HepG2 (cell line): ENCODE results near the gene NMUR1. TPM values are rescaled to one million over a fixed set of nuclear protein-coding genes. Genes with fewer than 3 reads are reported as not detected.

Source experiments
- ATAC-seq: fragments of 200-7000 bp; cut with Tn5 transposase; 3 replicates; pipeline ENCODE4 v1.9.1; 2020; ENCODE audit warnings: mild to moderate bottlenecking, moderate library complexity
- BruUV-seq: library from RNA; stranded (reverse); fragments of 400-500 nt; replicated peaks from 2 replicates; lab custom pipeline; 2021; lab: Mats Ljungman, UMichigan
- CTCF ChIA-PET: fragments of 300-600 bp; formaldehyde crosslinking; extraction: SDS; loops from one replicate; lab custom pipeline; 2021; ENCODE audit warnings: low total read pairs, inconsistent platforms, low intra/inter-chr PET ratio; lab: Yijun Ruan, JAX
- POLR2A ChIA-PET: fragments of 350-600 bp; sonication (Branson Sonifier 250); formaldehyde crosslinking; loops from one replicate; lab custom pipeline; 2020; ENCODE audit warnings: antibody characterized with exemption, inconsistent platforms; lab: Yijun Ruan, JAX
- DNase-seq: peaks from one replicate; pipeline ENCODE4 v3.0.0-alpha.2; 2015; ENCODE audit warnings: low spot score
- FAIRE-seq: peaks from 3 replicates; lab custom pipeline; 2011; peaks lifted over from hg19 to GRCh38; lab: Jason Lieb, UNC
- H2AFZ ChIP-seq: one replicate; pipeline ENCODE4 v1.6.1; 2011; ENCODE audit warnings: low read length, inconsistent platforms
- H3K27ac ChIP-seq: fragments of 300-600 bp; 3 replicates; pipeline ENCODE4 v1.8.0; 2011; ENCODE audit warnings: mixed run types, mild to moderate bottlenecking, mixed read lengths, low read length, inconsistent platforms; ENCODE audit not compliant: insufficient read depth; ENCODE audit errors: extremely low read length
- H3K27me3 ChIP-seq, 2 experiments: fragments of 200-600 bp in 1 of 2; 2 replicates in 1 of 2; 3 replicates in 1 of 2; pipeline versions ENCODE4 v1.6.0 to v1.8.0; 2011; ENCODE audit warnings: low read length in 2 of 2, mild to moderate bottlenecking in 2 of 2, moderate library complexity in 2 of 2, inconsistent platforms in 1 of 2; ENCODE audit not compliant: insufficient read depth in 2 of 2, control insufficient read depth in 1 of 2
- H3K36me3 ChIP-seq, 2 experiments: fragments of 200-600 bp in 1 of 2; replicated peaks in 1 of 2; 2 replicates in 1 of 2; 3 replicates in 1 of 2; pipeline versions ENCODE4 v1.5.1 to v1.8.0; 2011; ENCODE audit warnings: low read length in 2 of 2, inconsistent platforms in 1 of 2; ENCODE audit not compliant: insufficient read depth in 2 of 2, control insufficient read depth in 1 of 2
- H3K4me1 ChIP-seq: 2 replicates; pipeline ENCODE4 v1.5.1; 2012; ENCODE audit warnings: low read length, inconsistent platforms; ENCODE audit not compliant: insufficient read depth
- H3K4me2 ChIP-seq: 2 replicates; pipeline ENCODE4 v1.6.0; 2011; ENCODE audit warnings: low read depth, low read length, inconsistent platforms
- H3K4me3 ChIP-seq, 3 experiments: fragments of 200-600 bp in 1 of 3; sonication (generic), shearing (Covaris generic) in 1 of 3; replicated peaks in 1 of 3; 2 replicates each; pipeline ENCODE4 v1.5.1; 2011 to 2016; ENCODE audit warnings: low read length in 3 of 3, inconsistent platforms in 2 of 3, low read depth in 2 of 3, mild to moderate bottlenecking in 2 of 3, control low read depth in 1 of 3, mixed read lengths in 1 of 3; ENCODE audit not compliant: insufficient read depth in 1 of 3
- H3K79me2 ChIP-seq: one replicate; pipeline ENCODE4 v1.6.1; 2011; ENCODE audit warnings: low read length, inconsistent platforms; ENCODE audit not compliant: insufficient read depth
- H3K9ac ChIP-seq: 2 replicates; pipeline ENCODE4 v1.6.0; 2011; ENCODE audit warnings: mild to moderate bottlenecking, low read depth, low read length, inconsistent platforms; ENCODE audit not compliant: insufficient read depth
- H3K9me3 ChIP-seq: 2 replicates; pipeline ENCODE4 v1.5.1; 2012; ENCODE audit warnings: mild to moderate bottlenecking, low read length
- H4K20me1 ChIP-seq: 2 replicates; pipeline ENCODE4 v1.6.0; 2011; ENCODE audit warnings: inconsistent platforms, mild to moderate bottlenecking, low read length, moderate library complexity; ENCODE audit not compliant: insufficient read depth
- ATF7 ChIP-seq, 2 experiments: fragments of 450-650 bp in 1 of 2; sonication (generic) in 1 of 2; formaldehyde crosslinking in 1 of 2; IDR thresholded peaks; 2 replicates each; pipeline versions ENCODE4 v1.4.0 to v1.6.1; 2016 to 2020; ENCODE audit warnings: antibody characterized with exemption in 1 of 2, mild to moderate bottlenecking in 1 of 2, missing genetic modification reagents in 1 of 2
- CREB1 ChIP-seq, 2 experiments: fragments of 450-650 bp in 1 of 2; IDR thresholded peaks; 2 replicates each; pipeline ENCODE4 v1.6.1; 2016 to 2017; ENCODE audit warnings: control low read depth in 1 of 2, mild to moderate bottlenecking in 1 of 2, missing compliant biosample characterization in 1 of 2, missing genetic modification characterization in 1 of 2
- HES4 ChIP-seq: sonication (generic); formaldehyde crosslinking; IDR thresholded peaks from 2 replicates; pipeline ENCODE4 v1.9.0; 2021; ENCODE audit warnings: mild to moderate bottlenecking, missing genetic modification reagents, borderline replicate concordance
- MYC ChIP-seq: sonication (generic); formaldehyde crosslinking; IDR thresholded peaks from 2 replicates; pipeline ENCODE4 v1.9.0; 2021; ENCODE audit warnings: missing genetic modification reagents, borderline replicate concordance
- SPEN ChIP-seq: sonication (generic); formaldehyde crosslinking; IDR thresholded peaks from 2 replicates; pipeline ENCODE4 v1.5.1; 2020; ENCODE audit warnings: low read depth, mild to moderate bottlenecking, missing genetic modification reagents
- SRSF4 ChIP-seq: fragments of 200-400 bp; formaldehyde crosslinking; IDR thresholded peaks from one replicate; pipeline ENCODE4 v1.6.1; 2018; ENCODE audit warnings: mild to moderate bottlenecking, low read depth, low read length, moderate library complexity; ENCODE audit not compliant: poor library complexity, severe bottlenecking
- XBP1 ChIP-seq: sonication (generic); formaldehyde crosslinking; IDR thresholded peaks from 2 replicates; pipeline ENCODE4 v1.5.0; 2020; ENCODE audit warnings: missing genetic modification reagents
- ZNF607 ChIP-seq: sonication (generic); formaldehyde crosslinking; IDR thresholded peaks from 2 replicates; pipeline ENCODE4 v1.5.1; 2020; ENCODE audit warnings: missing genetic modification reagents, mild to moderate bottlenecking, borderline replicate concordance
- WGBS: methylation state at CpG from one replicate; pipeline ENCODE4 v1.1.6; 2017; ENCODE audit warnings: low lambda C conversion rate; 5-methylcytosine and 5-hydroxymethylcytosine counted together
- in situ Hi-C: cut with HindIII; loops from 2 replicates; pipeline ENCODE4 v1.10.0; 2017; ENCODE audit warnings: low pct_unique_long_range_greater_than_20kb; ENCODE audit not compliant: extremely low pct_ligation_motif_present
- intact Hi-C: fragments of 100-400 bp; cut with micrococcal nuclease; formaldehyde crosslinking; loops from one replicate; pipeline ENCODE4 v1.10.0; 2022; ENCODE audit not compliant: unreplicated experiment
- polyA plus RNA-seq, 8 experiments: library from polyadenylated mRNA; depleted of rRNA in 3 of 8; stranded (reverse) in 7 of 8; unstranded in 1 of 8; fragments of >200 nt; fragmentation: Illumina TruSeq in 4 of 8; extraction: Trizol in 4 of 8; gene quantifications; 2 replicates each; pipeline versions ENCODE4 v1.2.1 to v1.2.3, GENCODE V29; 2011 to 2016; ENCODE audit warnings: low read depth in 4 of 8, missing spikeins in 1 of 8, mixed read lengths in 1 of 8; ENCODE audit not compliant: insufficient read depth in 1 of 8
- total RNA-seq, 5 experiments: library from RNA; depleted of rRNA; stranded (reverse); fragments of >200 nt; fragmentation: Illumina TruSeq; extraction: Trizol; gene quantifications; 2 replicates each; pipeline ENCODE4 v1.2.3, GENCODE V29; 2016; ENCODE audit warnings: low read depth in 1 of 5
- TF ChIP-seq, protein P1 (sequence below), 2 experiments: sonication (generic) in 1 of 2; formaldehyde crosslinking in 1 of 2; IDR thresholded peaks; 2 replicates each; pipeline versions ENCODE4 v1.4.0 to v1.6.1; 2018 to 2020; ENCODE audit warnings: missing genetic modification reagents in 2 of 2, borderline replicate concordance in 1 of 2, low read depth in 1 of 2, mild to moderate bottlenecking in 1 of 2, missing biosample characterization in 1 of 2
- TF ChIP-seq, protein P2 (sequence below): sonication (generic); formaldehyde crosslinking; IDR thresholded peaks from 2 replicates; pipeline ENCODE4 v1.4.0; 2020; ENCODE audit warnings: missing genetic modification reagents; ENCODE audit errors: not compliant biosample characterization

The NMUR1 gene
- total and polyA plus RNA-seq, 2 of the 13 experiments (the other 11 are each of a cell fraction or from before 2014, with no cell fraction given): not detected

- TF ChIP-seq, protein P1, sequence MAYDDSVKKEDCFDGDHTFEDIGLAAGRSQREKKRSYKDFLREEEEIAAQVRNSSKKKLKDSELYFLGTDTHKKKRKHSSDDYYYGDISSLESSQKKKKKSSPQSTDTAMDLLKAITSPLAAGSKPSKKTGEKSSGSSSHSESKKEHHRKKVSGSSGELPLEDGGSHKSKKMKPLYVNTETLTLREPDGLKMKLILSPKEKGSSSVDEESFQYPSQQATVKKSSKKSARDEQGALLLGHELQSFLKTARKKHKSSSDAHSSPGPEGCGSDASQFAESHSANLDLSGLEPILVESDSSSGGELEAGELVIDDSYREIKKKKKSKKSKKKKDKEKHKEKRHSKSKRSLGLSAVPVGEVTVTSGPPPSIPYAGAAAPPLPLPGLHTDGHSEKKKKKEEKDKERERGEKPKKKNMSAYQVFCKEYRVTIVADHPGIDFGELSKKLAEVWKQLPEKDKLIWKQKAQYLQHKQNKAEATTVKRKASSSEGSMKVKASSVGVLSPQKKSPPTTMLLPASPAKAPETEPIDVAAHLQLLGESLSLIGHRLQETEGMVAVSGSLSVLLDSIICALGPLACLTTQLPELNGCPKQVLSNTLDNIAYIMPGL (CRISPR knock-in tag; IDR thresholded peaks at IDR 0.05; ENCODE audit: borderline replicate concordance in 1 of 2, low read depth in 1 of 2): peak in 1 of 2 experiments; percentile 32; a peak in 1 of 4 replicates
- TF ChIP-seq SRSF4: no peak
- TF ChIP-seq HES4 (CRISPR knock-in tag): 0 out of 2 replicates have a peak, but pooled peaks have one; percentile 54
- peak; percentile 21; the same call in 1 of the 2 replicates for TF ChIP-seq MYC (CRISPR knock-in tag)
- TF ChIP-seq SPEN (CRISPR knock-in tag): 0 out of 2 replicates have a peak, but pooled peaks have one; percentile 19
- TF ChIP-seq, protein P2, sequence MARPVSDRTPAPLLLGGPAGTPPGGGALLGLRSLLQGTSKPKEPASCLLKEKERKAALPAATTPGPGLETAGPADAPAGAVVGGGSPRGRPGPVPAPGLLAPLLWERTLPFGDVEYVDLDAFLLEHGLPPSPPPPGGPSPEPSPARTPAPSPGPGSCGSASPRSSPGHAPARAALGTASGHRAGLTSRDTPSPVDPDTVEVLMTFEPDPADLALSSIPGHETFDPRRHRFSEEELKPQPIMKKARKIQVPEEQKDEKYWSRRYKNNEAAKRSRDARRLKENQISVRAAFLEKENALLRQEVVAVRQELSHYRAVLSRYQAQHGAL (CRISPR knock-in tag): peak; percentile 31
Observed at GRCh38 chr2:231530099-231531011, at the start of gene NMUR1 (continued).

DNA sequence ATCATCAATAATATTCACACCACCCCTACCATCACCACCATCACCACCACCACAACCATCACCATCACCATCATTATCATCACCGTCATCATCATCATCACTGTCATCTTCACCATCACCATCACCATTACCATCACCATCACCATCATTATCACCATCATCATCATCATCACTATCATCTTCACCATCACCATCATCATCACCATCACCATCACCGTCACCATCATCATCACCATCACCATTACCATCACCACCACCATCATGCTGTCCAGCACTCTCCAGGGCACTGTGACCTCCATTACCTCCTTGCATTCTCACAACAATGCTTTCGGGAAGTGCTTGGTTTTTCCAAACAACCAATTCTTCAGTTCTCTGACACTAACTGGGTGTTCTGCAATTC is 49.3 kb upstream of the NMUR1 start:
- no peaks in the 10 kb centered on the region for H3K9me3 ChIP-seq
- in situ Hi-C loops: no loop called here
- ATAC-seq: no peak
- no peaks in the 10 kb centered on the region for H3K36me3 ChIP-seq
- TF ChIP-seq ATF7 (IDR thresholded peaks at IDR 0.05): 0 out of 2 replicates have a peak, but pooled peaks have one; percentile 8
- no peak for TF ChIP-seq ATF7 (CRISPR knock-in tag; IDR thresholded peaks at IDR 0.05)
- TF ChIP-seq XBP1 (CRISPR knock-in tag): no peak
- no peak for TF ChIP-seq ZNF607 (CRISPR knock-in tag)
- TF ChIP-seq CREB1 (IDR thresholded peaks at IDR 0.05): peak; percentile 94
- no peak for TF ChIP-seq CREB1 (CRISPR knock-in tag; IDR thresholded peaks at IDR 0.05)
- TF ChIP-seq, all 625 proteins: peak for 2
- no peak overlapping the region for H2AFZ ChIP-seq
- H3K4me1 ChIP-seq: no peaks in the 10 kb centered on the region
- H3K27ac ChIP-seq: no peak overlapping the region
- no peak overlapping the region for H3K4me3 ChIP-seq
- 32% methylated on average over 3 of the region's 3 CpGs for WGBS
- H4K20me1 ChIP-seq: no peaks in the 10 kb centered on the region
- CTCF ChIA-PET: no interaction called here
- BruUV-seq: no TSS peak
- intact Hi-C loops: no loop called here
- H3K27me3 ChIP-seq: peaks cover 0 to 29% of the 10 kb centered on the region in 2 experiments; a peak in 3 of 5 replicates
- H3K9ac ChIP-seq: no peak overlapping the region
- no peaks in the 10 kb centered on the region for H3K79me2 ChIP-seq
- POLR2A ChIA-PET: no interaction called here
- FAIRE-seq: no peak
- no peak for DNase-seq
- H3K4me2 ChIP-seq: no peak overlapping the region
